Measurements from ENCODE around the gene CCDC157.

DNA sequence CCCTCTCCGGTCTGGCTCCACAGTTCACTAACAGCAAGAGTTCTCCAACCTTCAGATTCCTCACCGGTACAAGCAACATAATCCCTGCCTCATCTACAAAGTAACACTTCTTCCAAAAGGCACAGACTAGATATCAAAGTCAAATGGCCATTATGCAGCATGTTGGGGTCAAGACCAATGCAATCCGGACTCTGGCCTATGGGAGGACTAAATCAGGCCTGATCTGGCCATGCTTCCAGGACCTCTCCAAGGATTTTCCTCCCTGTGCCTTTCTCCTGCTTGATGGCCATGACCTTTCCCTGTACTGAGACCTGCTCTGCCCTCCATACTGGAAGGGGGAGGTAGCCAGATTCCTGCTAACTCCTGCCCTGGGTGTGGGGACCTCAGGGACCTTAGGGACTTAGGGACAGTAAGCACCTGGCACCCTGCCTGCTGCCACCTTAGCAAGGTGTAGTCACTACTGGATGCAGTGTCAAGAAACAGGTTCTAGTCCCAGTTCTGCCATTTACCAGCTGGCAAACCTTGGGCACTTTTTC is 36.7 kb upstream of the CCDC157 start:
- TF ChIP-seq, protein P1, sequence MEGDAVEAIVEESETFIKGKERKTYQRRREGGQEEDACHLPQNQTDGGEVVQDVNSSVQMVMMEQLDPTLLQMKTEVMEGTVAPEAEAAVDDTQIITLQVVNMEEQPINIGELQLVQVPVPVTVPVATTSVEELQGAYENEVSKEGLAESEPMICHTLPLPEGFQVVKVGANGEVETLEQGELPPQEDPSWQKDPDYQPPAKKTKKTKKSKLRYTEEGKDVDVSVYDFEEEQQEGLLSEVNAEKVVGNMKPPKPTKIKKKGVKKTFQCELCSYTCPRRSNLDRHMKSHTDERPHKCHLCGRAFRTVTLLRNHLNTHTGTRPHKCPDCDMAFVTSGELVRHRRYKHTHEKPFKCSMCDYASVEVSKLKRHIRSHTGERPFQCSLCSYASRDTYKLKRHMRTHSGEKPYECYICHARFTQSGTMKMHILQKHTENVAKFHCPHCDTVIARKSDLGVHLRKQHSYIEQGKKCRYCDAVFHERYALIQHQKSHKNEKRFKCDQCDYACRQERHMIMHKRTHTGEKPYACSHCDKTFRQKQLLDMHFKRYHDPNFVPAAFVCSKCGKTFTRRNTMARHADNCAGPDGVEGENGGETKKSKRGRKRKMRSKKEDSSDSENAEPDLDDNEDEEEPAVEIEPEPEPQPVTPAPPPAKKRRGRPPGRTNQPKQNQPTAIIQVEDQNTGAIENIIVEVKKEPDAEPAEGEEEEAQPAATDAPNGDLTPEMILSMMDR (conservative IDR thresholded peaks at IDR 0.05; ENCODE audit: low read depth, low read length) = no peak
- TF ChIP-seq EZH2 (IDR thresholded peaks at IDR 0.05; ENCODE audit: low read length, unreplicated experiment) (no peak), EZH2phosphoT487 (IDR thresholded peaks at IDR 0.05; ENCODE audit: borderline replicate concordance, low read length) (no peak)

Measured in PC-3 (cell line).